Measurements from ENCODE around the gene ZNF780A. TPM values are rescaled to one million over a fixed set of nuclear protein-coding genes. Genes with fewer than 3 reads are reported as not detected.
A peak's percentile ranks its signal among the peaks of the same experiment; 100 is the strongest.

ZNF780A gene
- total RNA-seq, 1 donor from 2014 or later: 27.4 TPM

DNA sequence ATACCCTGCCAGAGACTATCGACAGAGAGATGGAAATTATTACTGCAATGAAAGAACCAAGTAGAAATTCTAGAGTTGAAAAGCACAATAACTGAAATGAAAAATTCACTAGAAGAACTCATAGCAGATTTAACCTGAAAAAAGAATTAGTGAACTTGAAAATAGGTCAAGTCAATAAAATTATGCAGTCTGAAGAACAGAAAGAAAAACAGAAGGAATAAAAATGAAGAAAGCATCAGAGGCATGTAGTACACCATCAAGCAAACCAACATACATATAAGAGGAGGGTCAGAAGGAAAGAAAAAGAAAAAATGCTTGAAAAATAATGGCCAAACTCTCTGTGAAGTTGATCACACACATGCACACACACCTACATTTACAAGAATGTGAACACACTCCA lies 31.1 kb downstream of the ZNF780A start:
- Mint-ChIP-seq H3K36me3 (ENCODE audit: insufficient read depth) (peaks cover 10% of the 10 kb centered on the region), H3K4me3 (ENCODE audit: low read depth) (no peak overlapping the region), H3K9me3 (ENCODE audit: low read depth) (peaks cover 46% of the 10 kb centered on the region), H3K27me3 (no peaks in the 10 kb centered on the region), H3K27ac (no peak overlapping the region), H3K4me1 (ENCODE audit: low read depth) (peaks cover 10% of the 10 kb centered on the region)
- TF ChIP-seq, protein P1, sequence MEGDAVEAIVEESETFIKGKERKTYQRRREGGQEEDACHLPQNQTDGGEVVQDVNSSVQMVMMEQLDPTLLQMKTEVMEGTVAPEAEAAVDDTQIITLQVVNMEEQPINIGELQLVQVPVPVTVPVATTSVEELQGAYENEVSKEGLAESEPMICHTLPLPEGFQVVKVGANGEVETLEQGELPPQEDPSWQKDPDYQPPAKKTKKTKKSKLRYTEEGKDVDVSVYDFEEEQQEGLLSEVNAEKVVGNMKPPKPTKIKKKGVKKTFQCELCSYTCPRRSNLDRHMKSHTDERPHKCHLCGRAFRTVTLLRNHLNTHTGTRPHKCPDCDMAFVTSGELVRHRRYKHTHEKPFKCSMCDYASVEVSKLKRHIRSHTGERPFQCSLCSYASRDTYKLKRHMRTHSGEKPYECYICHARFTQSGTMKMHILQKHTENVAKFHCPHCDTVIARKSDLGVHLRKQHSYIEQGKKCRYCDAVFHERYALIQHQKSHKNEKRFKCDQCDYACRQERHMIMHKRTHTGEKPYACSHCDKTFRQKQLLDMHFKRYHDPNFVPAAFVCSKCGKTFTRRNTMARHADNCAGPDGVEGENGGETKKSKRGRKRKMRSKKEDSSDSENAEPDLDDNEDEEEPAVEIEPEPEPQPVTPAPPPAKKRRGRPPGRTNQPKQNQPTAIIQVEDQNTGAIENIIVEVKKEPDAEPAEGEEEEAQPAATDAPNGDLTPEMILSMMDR (IDR thresholded peaks at IDR 0.05; ENCODE audit: unreplicated experiment): no peak
- no peak for DNase-seq (ENCODE audit: low spot score, unreplicated experiment)

DNA sequence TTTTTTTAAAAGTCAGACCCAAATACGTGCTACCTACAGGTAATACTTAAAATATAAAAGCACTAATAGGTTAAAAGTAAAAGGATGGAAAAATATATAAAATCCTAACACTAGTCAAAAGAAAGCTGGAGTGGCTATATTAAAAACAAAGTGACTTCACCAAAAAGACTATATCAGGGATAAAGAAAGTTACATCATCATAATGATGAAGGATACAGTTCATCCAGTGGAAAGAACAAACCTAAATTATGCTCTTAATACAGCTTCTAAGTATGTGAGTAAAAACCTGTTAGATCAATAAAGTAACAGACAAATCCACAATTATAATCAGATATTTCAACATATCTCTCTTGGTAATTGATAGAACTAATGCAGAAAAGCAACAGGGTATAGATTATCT lies 33.6 kb downstream of the ZNF780A start:
- Mint-ChIP-seq H3K4me1 (ENCODE audit: low read depth) (peaks cover 14% of the 10 kb centered on the region), H3K27ac (no peak overlapping the region), H3K36me3 (ENCODE audit: insufficient read depth) (peaks cover 30% of the 10 kb centered on the region), H3K4me3 (ENCODE audit: low read depth) (peak overlapping the region; percentile 99), H3K27me3 (no peaks in the 10 kb centered on the region), H3K9me3 (ENCODE audit: low read depth) (peaks cover 48% of the 10 kb centered on the region)
- no peak for DNase-seq (ENCODE audit: low spot score, unreplicated experiment)
- TF ChIP-seq, protein P1 (IDR thresholded peaks at IDR 0.05; ENCODE audit: unreplicated experiment): no peak

DNA sequence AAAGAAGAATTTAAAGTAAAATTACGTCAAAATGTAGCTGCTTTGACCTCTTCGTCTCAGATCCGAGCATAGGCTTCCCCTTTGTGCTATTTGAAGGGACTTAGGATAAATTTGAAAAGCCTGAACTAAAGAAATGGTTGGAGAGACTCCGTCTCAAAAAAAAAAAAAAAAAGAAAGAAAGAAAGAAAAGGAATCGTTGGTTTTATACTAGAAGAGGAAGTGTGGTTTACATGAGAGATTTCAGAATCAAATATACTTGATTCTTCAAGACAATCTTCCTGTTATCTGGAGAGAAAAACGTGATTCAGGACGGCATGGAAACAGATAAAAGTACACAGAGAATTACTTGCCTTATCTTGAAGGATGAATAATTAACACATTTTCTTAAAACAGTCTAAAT lies 34.2 kb downstream of the ZNF780A start:
- Mint-ChIP-seq H3K9me3 (ENCODE audit: low read depth) (peaks cover 52% of the 10 kb centered on the region), H3K27ac (peak overlapping the region; percentile 96), H3K36me3 (ENCODE audit: insufficient read depth) (peaks cover 34% of the 10 kb centered on the region)

DNA sequence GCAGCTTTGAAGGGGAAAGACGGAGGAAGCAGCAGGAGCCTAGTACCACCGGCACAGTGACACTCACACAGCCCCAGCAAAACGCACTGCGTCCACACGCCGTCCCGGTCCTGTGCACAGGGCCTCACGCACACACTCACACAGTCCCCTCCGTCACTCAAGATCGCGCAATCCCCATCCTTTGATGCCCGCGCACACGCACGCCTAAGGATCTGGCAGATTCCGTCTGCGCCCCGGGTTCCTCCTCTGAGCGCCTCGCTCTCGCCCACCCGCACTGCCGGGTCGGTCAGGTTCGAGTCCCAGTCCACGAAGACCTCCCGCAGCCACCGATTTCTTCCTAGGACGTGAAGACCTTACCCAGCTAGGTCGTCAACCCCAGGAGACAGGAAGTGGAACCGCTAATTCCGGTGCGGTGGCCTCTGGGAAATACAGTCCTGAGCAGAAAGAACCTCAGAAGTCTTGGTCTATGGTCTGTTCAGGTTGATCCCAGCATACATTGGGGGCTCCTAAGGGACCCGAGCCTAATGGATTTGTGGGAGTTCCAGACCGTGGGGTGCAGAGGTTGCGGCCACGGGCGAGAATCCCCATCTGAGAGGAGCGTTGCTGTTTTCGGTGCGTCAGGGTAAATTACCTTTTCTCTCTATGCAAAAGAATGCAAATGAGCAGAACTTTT lies 34.8 kb downstream of the ZNF780A start, which contains the start of gene ZNF780B:
ZNF780B (minus strand) TSS at position 400 of the 673 bp plus-strand sequence. CDS start 5,899 bp downstream, outside the sequence.
- peaks cover 14% of the 10 kb centered on the region for H3K4me1 Mint-ChIP-seq (ENCODE audit: low read depth)
- H3K27me3 Mint-ChIP-seq: no peaks in the 10 kb centered on the region
- H3K27ac Mint-ChIP-seq: peak within 1 kb of the TSS; percentile 96
- peaks cover 37% of the 10 kb centered on the region for H3K36me3 Mint-ChIP-seq (ENCODE audit: insufficient read depth)
- peaks cover 51% of the 10 kb centered on the region for H3K9me3 Mint-ChIP-seq (ENCODE audit: low read depth)
- TF ChIP-seq, protein P1 (IDR thresholded peaks at IDR 0.05; ENCODE audit: unreplicated experiment): no peak
- DNase-seq (ENCODE audit: low spot score, unreplicated experiment): peak; percentile 21
- peak within 1 kb of the TSS; percentile 99 for H3K4me3 Mint-ChIP-seq (ENCODE audit: low read depth)

More for the DNA sequence above, 34.2 kb downstream of the ZNF780A start:
- Mint-ChIP-seq H3K27me3 (no peaks in the 10 kb centered on the region), H3K4me1 (ENCODE audit: low read depth) (peaks cover 14% of the 10 kb centered on the region), H3K4me3 (ENCODE audit: low read depth) (peak overlapping the region; percentile 99)
- DNase-seq (ENCODE audit: low spot score, unreplicated experiment): no peak
- TF ChIP-seq, protein P1 (IDR thresholded peaks at IDR 0.05; ENCODE audit: unreplicated experiment): no peak

DNA sequence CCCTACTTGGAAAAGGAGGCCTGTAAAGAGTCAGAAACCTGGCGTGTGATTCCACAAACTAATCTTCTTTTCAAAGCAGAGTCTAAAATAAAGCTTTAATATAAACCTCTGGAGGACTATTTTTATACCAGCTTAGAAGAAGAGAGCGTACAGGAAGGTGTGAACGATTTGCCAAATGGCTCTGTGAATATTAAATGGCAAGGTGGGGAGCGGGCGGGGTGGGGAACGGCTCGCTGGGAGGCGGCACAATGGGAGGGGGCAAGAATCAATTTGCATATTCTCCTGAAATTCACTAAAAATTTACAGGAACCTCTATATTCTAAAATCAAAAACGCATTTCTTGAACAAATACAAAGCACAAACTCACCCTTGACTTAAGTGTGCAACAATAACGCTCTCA lies 35.7 kb downstream of the ZNF780A start:
- no peak for DNase-seq (ENCODE audit: low spot score, unreplicated experiment)
- peaks cover 14% of the 10 kb centered on the region for H3K4me1 Mint-ChIP-seq (ENCODE audit: low read depth)
- no peaks in the 10 kb centered on the region for H3K27me3 Mint-ChIP-seq
- no peak overlapping the region for H3K27ac Mint-ChIP-seq
- peaks cover 52% of the 10 kb centered on the region for H3K9me3 Mint-ChIP-seq (ENCODE audit: low read depth)
- TF ChIP-seq, protein P1 (IDR thresholded peaks at IDR 0.05; ENCODE audit: unreplicated experiment): no peak
- peaks cover 44% of the 10 kb centered on the region for H3K36me3 Mint-ChIP-seq (ENCODE audit: insufficient read depth)
- H3K4me3 Mint-ChIP-seq (ENCODE audit: low read depth): peak overlapping the region; percentile 99
